Sigmoid colon (tissue), 4 donors: ENCODE results near the gene KCTD18.

Source experiments
- POLR2A ChIP-seq, 2 donors: fragments of 450-650 bp; IDR thresholded peaks; one replicate each; pipeline ENCODE4 v1.6.1; 2016; ENCODE audit warnings: antibody characterized with exemption in 2 of 2, mild to moderate bottlenecking in 2 of 2, moderate library complexity in 2 of 2
- POLR2AphosphoS5 ChIP-seq, 4 donors: sonication (generic); formaldehyde crosslinking; IDR thresholded peaks; one replicate each; pipeline ENCODE4 v1.6.1; 2017; ENCODE audit warnings: antibody characterized with exemption in 4 of 4
- TF ChIP-seq, protein P1 (sequence below), 4 experiments: fragments of 450-650 bp in 3 of 4; fragments of 200-600 bp in 1 of 4; IDR thresholded peaks; one replicate each; pipeline ENCODE4 v1.5.1; 2016 to 2019; ENCODE audit warnings: antibody characterized with exemption in 4 of 4, mild to moderate bottlenecking in 3 of 4, moderate library complexity in 2 of 4

DNA sequence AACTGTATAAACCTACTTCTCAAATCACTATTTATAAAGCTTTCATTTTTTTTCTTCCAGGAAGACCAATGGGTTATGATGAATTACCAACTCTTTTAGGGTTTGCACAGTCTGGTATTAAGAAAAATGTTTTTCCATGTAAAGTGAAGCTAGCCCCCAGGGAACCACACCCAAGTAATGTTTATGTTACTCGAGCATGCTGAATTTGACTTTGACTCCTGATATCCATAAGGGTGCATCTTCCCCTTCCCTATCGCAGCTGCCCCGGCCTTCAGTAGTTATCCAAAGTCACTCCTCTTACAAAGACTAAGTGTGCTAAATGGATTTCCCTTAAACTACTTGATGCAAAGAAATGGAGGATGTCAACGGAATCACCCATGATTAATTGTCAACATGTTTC lies 21.7 kb downstream of the KCTD18 start:
- no peak for TF ChIP-seq POLR2A (IDR thresholded peaks at IDR 0.05)
- TF ChIP-seq, protein P1, sequence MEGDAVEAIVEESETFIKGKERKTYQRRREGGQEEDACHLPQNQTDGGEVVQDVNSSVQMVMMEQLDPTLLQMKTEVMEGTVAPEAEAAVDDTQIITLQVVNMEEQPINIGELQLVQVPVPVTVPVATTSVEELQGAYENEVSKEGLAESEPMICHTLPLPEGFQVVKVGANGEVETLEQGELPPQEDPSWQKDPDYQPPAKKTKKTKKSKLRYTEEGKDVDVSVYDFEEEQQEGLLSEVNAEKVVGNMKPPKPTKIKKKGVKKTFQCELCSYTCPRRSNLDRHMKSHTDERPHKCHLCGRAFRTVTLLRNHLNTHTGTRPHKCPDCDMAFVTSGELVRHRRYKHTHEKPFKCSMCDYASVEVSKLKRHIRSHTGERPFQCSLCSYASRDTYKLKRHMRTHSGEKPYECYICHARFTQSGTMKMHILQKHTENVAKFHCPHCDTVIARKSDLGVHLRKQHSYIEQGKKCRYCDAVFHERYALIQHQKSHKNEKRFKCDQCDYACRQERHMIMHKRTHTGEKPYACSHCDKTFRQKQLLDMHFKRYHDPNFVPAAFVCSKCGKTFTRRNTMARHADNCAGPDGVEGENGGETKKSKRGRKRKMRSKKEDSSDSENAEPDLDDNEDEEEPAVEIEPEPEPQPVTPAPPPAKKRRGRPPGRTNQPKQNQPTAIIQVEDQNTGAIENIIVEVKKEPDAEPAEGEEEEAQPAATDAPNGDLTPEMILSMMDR (IDR thresholded peaks at IDR 0.05), result no peak
- no peak for TF ChIP-seq POLR2AphosphoS5 (IDR thresholded peaks at IDR 0.05)
